Stimulated activated CD4-positive, alpha-beta T cell treated with anti-CD3 and anti-CD28 coated beads, TNF-alpha, amount 100 ng/mL, for 1 hour (primary cell): Measurements from ENCODE around the gene RSAD2.
"Not testable (repeated sequence)": the region's sequence is repeated elsewhere in the genome, so short reads cannot be mapped to it uniquely, and the experiment has no call there.

Experiments
- DNase-seq, 3 donors: peaks; one replicate each; pipeline ENCODE4 v3.0.0-alpha.2; 2020; ENCODE audit warnings: low read depth in 3 of 3, low spot score in 1 of 3

RSAD2 gene

GRCh38 chr2:6877402-6878304, at the start of gene RSAD2:
RSAD2 (plus strand) TSS chr2:6877777; CDS start chr2:6877801, 24 bp downstream.
- no peak for DNase-seq

GRCh38 chr2:6828299-6828584, 49.3 kb upstream of the RSAD2 start:
- no peak for DNase-seq

- DNase-seq = no peak
These were observed 46.3 kb upstream of the RSAD2 start for GRCh38 chr2:6831229-6831628.

GRCh38 chr2:6832596-6833299, 44.8 kb upstream of the RSAD2 start:
- no peak for DNase-seq

- DNase-seq = no peak
These were observed 44.3 kb upstream of the RSAD2 start for GRCh38 chr2:6833300-6833604.

- DNase-seq = no peak
These were observed 43.4 kb upstream of the RSAD2 start for GRCh38 chr2:6834163-6834562.

- no peak for DNase-seq
These were observed 42.1 kb upstream of the RSAD2 start for GRCh38 chr2:6835467-6835866.

GRCh38 chr2:6838673-6839319, 38.8 kb upstream of the RSAD2 start:
- no peak for DNase-seq

GRCh38 chr2:6841537-6842287, 35.9 kb upstream of the RSAD2 start:
- DNase-seq = no peak

GRCh38 chr2:6845312-6845711, 32.3 kb upstream of the RSAD2 start:
- no peak for DNase-seq

- no peak for DNase-seq
These were observed 31.7 kb upstream of the RSAD2 start for GRCh38 chr2:6845903-6846302.

GRCh38 chr2:6846540-6846939, 31.0 kb upstream of the RSAD2 start:
- no peak for DNase-seq

GRCh38 chr2:6846967-6847681, 30.5 kb upstream of the RSAD2 start:
- no peak for DNase-seq

- no peak for DNase-seq
These were observed 25.4 kb upstream of the RSAD2 start for GRCh38 chr2:6852195-6852594.

- DNase-seq = no peak
These were observed 23.2 kb upstream of the RSAD2 start for GRCh38 chr2:6854416-6854815.

GRCh38 chr2:6855860-6856547, 21.6 kb upstream of the RSAD2 start:
- DNase-seq = no peak

GRCh38 chr2:6856548-6856920, 21.0 kb upstream of the RSAD2 start:
- DNase-seq = no peak

- DNase-seq = not testable (repeated sequence)
These were observed 19.0 kb upstream of the RSAD2 start for GRCh38 chr2:6858466-6859027.

GRCh38 chr2:6860296-6860695, 17.3 kb upstream of the RSAD2 start:
- no peak for DNase-seq

- no peak for DNase-seq
These were observed 13.8 kb upstream of the RSAD2 start for GRCh38 chr2:6863792-6864191.
